SK-N-SH (cell line): Measurements from ENCODE around the gene ZDHHC19.

ENCODE experiments used
- EP300 ChIP-seq, 2 experiments: IDR thresholded peaks; 2 replicates each; pipeline versions ENCODE4 v1.4.0 to v1.6.1; 2012; ENCODE audit warnings: borderline replicate concordance in 1 of 2, low read depth in 1 of 2, low read length in 1 of 2
- FOXM1 ChIP-seq: IDR thresholded peaks from 2 replicates; pipeline ENCODE4 v1.4.0; 2012; ENCODE audit warnings: low read depth, mild to moderate bottlenecking
- MAX ChIP-seq: IDR thresholded peaks from 2 replicates; pipeline ENCODE4 v1.4.0; 2012; ENCODE audit warnings: low read depth

- TF ChIP-seq MAX (no peak), FOXM1 (no peak), EP300 (IDR thresholded peaks at IDR 0.05; ENCODE audit: borderline replicate concordance in 1 of 2, low read depth in 1 of 2, low read length in 1 of 2) (no peak)
These were observed 45.4 kb downstream of the ZDHHC19 start for GRCh38 chr3:196165850-196166249.
